Glutamatergic neuron (in vitro differentiated cells): ENCODE data around the gene HPDL. TPM values are rescaled to one million over a fixed set of nuclear protein-coding genes. Genes with fewer than 3 reads are reported as not detected.
"Not testable (repeated sequence)": the region's sequence is repeated elsewhere in the genome, so short reads cannot be mapped to it uniquely, and the experiment has no call there.

Experiments
- DNase-seq: peaks from one replicate; pipeline ENCODE4 v3.0.0; 2022
- H3K27ac Mint-ChIP-seq: one replicate; pipeline ENCODE4 v1.8.0; 2020; ENCODE audit warnings: mild to moderate bottlenecking, mixed read lengths, inconsistent platforms; ENCODE audit not compliant: unreplicated experiment
- H3K27me3 Mint-ChIP-seq: one replicate; pipeline ENCODE4 v1.8.0; 2020; ENCODE audit warnings: mild to moderate bottlenecking, moderate library complexity, mixed read lengths, inconsistent platforms; ENCODE audit not compliant: unreplicated experiment
- H3K36me3 Mint-ChIP-seq: one replicate; pipeline ENCODE4 v1.8.0; 2020; ENCODE audit warnings: mild to moderate bottlenecking, mixed read lengths, inconsistent platforms; ENCODE audit not compliant: unreplicated experiment
- H3K4me1 Mint-ChIP-seq: one replicate; pipeline ENCODE4 v1.8.0; 2020; ENCODE audit warnings: mild to moderate bottlenecking, low read depth, mixed read lengths, inconsistent platforms; ENCODE audit not compliant: unreplicated experiment
- H3K4me3 Mint-ChIP-seq: one replicate; pipeline ENCODE4 v1.8.0; 2020; ENCODE audit warnings: mild to moderate bottlenecking, mixed read lengths, inconsistent platforms; ENCODE audit not compliant: unreplicated experiment
- H3K9me3 Mint-ChIP-seq: one replicate; pipeline ENCODE4 v1.8.0; 2020; ENCODE audit warnings: mild to moderate bottlenecking, moderate library complexity, mixed read lengths, inconsistent platforms; ENCODE audit not compliant: unreplicated experiment
- total RNA-seq: library from RNA; stranded (reverse); fragmentation: NEBNext Ultra II Directional; extraction: Animal tissue kit (Norgen Biotek cat#: 25700); gene quantifications from one replicate; pipeline ENCODE4 v1.2.1, GENCODE V29; 2021; ENCODE audit not compliant: unreplicated experiment
- TF ChIP-seq, protein P1 (sequence below): fragments of 200-600 bp; sonication (generic); IDR thresholded peaks from one replicate; pipeline ENCODE4 v1.5.0; 2021; ENCODE audit not compliant: partially characterized antibody, unreplicated experiment

The HPDL gene
- total RNA-seq, 1 donor from 2014 or later = 2.3 TPM

DNA sequence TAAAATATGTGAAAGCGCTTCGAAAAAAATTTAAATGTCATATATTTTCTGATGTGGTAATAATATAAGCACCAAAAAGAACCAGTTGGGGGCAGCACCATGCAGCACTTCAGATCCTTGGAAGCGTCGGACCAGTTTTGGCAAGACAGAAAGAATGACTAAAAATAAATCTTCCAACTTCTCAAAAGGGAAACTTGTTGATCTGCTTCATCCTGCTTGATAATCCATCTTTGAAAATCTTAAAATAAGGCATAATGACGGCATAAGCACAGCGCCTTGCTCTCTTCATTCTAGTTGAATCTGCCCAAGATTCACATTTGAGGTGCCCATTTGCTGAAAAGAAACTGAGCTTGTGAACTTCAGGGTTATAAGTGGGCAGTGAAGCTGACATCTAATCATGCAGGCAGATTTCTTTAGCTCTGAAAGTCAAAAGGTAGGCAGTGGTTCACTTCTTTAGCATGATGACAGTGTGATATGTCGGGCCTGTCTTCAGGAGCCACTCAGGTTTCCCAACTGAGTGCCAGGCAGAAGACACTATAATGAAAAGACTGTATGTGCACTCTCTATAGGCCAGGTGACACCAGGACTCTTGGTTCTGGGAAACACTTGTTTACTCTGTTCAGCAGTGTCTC lies 33.3 kb downstream of the HPDL start:
- peak; percentile 31 for DNase-seq
- no peak overlapping the region for H3K4me3 Mint-ChIP-seq
- no peaks in the 10 kb centered on the region for H3K36me3 Mint-ChIP-seq
- no peaks in the 10 kb centered on the region for H3K9me3 Mint-ChIP-seq
- no peaks in the 10 kb centered on the region for H3K4me1 Mint-ChIP-seq
- no peaks in the 10 kb centered on the region for H3K27me3 Mint-ChIP-seq
- TF ChIP-seq, protein P1, sequence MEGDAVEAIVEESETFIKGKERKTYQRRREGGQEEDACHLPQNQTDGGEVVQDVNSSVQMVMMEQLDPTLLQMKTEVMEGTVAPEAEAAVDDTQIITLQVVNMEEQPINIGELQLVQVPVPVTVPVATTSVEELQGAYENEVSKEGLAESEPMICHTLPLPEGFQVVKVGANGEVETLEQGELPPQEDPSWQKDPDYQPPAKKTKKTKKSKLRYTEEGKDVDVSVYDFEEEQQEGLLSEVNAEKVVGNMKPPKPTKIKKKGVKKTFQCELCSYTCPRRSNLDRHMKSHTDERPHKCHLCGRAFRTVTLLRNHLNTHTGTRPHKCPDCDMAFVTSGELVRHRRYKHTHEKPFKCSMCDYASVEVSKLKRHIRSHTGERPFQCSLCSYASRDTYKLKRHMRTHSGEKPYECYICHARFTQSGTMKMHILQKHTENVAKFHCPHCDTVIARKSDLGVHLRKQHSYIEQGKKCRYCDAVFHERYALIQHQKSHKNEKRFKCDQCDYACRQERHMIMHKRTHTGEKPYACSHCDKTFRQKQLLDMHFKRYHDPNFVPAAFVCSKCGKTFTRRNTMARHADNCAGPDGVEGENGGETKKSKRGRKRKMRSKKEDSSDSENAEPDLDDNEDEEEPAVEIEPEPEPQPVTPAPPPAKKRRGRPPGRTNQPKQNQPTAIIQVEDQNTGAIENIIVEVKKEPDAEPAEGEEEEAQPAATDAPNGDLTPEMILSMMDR = peak; percentile 72
- H3K27ac Mint-ChIP-seq = no peak overlapping the region

DNA sequence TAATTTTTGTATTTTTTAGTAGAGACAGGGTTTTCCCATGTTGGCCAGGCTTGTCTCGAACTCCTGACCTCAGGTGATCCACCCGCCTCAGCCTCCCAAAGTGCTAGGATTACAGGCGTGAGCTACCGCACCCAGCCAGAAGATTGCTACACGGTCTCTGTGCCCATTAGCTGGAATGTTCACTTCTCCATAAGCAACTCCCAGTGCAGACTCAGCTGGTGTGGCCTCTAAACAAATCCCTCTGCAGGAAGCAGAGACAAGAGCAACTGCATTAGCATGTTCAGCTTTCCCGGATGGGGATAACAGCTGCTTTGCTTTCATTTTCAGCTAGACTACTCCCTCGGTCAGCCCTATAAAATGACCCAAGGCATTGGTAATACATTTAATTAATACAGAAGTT lies 34.3 kb downstream of the HPDL start:
- not testable (repeated sequence) for H3K27ac Mint-ChIP-seq, H3K27me3 Mint-ChIP-seq, H3K36me3 Mint-ChIP-seq, H3K9me3 Mint-ChIP-seq, DNase-seq, H3K4me3 Mint-ChIP-seq, H3K4me1 Mint-ChIP-seq

DNA sequence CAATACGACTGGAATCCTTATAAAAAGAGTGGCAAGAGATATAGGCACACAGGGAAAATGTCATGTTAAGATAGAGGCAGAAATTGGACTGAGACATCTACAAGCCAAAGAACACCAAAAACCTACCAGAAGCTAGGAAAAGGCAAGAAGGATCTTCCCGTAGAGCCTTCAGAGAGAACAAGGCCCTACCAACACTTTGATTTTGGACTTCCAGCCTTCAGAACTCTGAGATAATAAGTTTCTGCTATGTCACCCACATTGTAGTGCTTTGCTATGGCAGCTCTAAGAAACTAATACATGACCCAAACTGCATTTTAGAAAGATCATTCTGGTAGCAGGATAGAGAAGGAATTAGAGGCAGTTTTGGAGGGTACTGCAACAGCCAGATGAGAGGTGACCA lies 37.6 kb downstream of the HPDL start:
- Mint-ChIP-seq H3K4me3 (no peak overlapping the region), H3K36me3 (no peaks in the 10 kb centered on the region), H3K27ac (no peak overlapping the region), H3K27me3 (no peaks in the 10 kb centered on the region), H3K9me3 (no peaks in the 10 kb centered on the region), H3K4me1 (no peaks in the 10 kb centered on the region)
- DNase-seq = no peak
- TF ChIP-seq, protein P1 = no peak

DNA sequence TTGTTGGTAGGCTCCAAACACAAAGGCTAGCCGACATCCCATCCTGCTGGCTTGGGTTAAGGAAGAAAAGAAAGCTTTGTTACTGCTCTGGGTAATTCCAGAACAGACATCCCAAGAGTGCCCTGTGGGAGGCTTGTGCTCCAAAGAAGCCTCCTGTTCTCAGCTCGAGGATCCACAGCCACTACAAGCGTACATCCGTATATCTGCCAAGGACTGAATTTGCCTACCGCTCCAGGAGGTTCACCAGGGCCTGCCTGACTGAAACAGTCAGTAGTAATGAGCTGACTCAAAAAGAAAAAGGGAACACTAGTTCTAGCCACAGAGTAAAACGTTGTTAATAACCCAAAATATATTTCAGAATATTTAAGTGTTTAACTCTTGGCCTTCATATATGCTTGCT lies 38.4 kb downstream of the HPDL start:
- H3K4me1 Mint-ChIP-seq = no peaks in the 10 kb centered on the region
- no peak for DNase-seq

DNA sequence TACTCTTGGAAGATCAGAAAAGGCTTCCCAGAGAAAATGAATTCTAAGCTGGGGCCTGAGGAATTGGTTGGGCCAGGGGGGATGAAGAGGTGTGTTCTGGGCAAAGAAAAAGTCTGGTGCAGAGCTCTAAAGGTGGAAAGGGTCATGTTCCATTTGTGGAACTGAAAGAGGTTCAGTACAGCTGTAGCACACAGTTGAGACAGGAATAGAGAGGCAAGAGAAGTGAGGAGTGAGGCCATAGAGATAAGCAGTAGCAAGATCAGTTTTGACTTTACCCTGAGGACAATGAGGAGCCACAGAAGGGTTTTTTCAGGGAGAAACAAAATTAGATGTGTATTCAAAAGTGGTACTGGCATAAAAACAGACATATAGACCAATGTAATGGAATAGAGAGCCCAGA lies 43.9 kb downstream of the HPDL start:
- H3K27ac Mint-ChIP-seq = no peak overlapping the region
- no peaks in the 10 kb centered on the region for H3K36me3 Mint-ChIP-seq
- H3K27me3 Mint-ChIP-seq = no peaks in the 10 kb centered on the region
- H3K9me3 Mint-ChIP-seq = no peaks in the 10 kb centered on the region
- no peak overlapping the region for H3K4me3 Mint-ChIP-seq
- H3K4me1 Mint-ChIP-seq = no peaks in the 10 kb centered on the region
- DNase-seq = no peak
- TF ChIP-seq, protein P1 = no peak

More for the DNA sequence above, 38.4 kb downstream of the HPDL start:
- Mint-ChIP-seq H3K36me3 (no peaks in the 10 kb centered on the region), H3K27ac (no peak overlapping the region), H3K4me3 (no peak overlapping the region), H3K27me3 (no peaks in the 10 kb centered on the region), H3K9me3 (no peaks in the 10 kb centered on the region)
- TF ChIP-seq, protein P1 = no peak
